Dermis blood vessel endothelial cell (primary cell): ENCODE results near the gene GPC5. TPM values are rescaled to one million over a fixed set of nuclear protein-coding genes. Genes with fewer than 3 reads are reported as not detected.
"Not testable (repeated sequence)": the region's sequence is repeated elsewhere in the genome, so short reads cannot be mapped to it uniquely, and the experiment has no call there.

Source experiments
- DNase-seq: peaks from one replicate; pipeline ENCODE4 v3.0.0; 2010
- total RNA-seq: library from RNA; depleted of rRNA; stranded (reverse); fragments of >200 nt; gene quantifications from 2 replicates; pipeline ENCODE4 v1.2.3, GENCODE V29; 2014

Gene GPC5
- total RNA-seq, 1 donor from 2014 or later: 0.34 TPM

DNA sequence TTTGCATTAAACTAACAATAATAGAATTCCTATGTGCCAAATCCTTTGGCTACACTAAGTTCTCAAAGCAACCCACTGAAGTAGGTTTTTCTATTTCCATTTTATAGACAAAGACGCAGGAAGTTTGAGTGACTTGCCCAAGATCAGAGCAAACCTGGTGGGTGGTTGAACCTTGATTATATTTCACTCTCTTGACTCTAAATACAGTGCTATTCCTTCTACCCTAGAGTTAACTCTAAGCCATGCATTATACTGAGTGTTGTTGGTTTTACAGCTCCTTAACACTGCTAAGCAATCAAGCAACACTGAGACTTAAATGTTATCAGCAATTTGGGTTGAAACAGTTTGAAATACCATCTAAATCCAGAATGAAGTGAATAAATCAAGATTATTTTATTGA is 1014.6 kb downstream of the GPC5 start:
- DNase-seq: no peak

GRCh38 chr13:92413452-92413851 is 1015.0 kb downstream of the GPC5 start:
- DNase-seq: no peak

DNA sequence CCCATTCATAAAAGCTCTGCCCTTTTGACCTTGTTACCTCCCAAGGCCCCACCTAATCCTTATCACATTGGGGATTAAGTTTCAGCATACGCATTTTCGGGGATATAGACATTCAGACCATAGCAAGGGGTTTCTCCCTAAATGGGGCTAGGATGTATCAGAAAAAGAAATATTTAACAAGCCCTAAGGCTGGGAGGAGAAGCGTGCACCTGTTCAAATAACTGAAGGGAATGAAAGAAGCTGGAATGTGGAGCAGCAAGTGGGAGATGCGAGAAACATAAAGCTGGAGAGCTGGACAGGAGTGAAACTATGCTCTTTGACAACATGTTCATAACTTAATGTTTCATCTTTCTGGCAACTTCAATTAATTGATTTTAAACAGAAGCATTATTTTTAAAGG is 1016.4 kb downstream of the GPC5 start:
- DNase-seq: no peak

DNA sequence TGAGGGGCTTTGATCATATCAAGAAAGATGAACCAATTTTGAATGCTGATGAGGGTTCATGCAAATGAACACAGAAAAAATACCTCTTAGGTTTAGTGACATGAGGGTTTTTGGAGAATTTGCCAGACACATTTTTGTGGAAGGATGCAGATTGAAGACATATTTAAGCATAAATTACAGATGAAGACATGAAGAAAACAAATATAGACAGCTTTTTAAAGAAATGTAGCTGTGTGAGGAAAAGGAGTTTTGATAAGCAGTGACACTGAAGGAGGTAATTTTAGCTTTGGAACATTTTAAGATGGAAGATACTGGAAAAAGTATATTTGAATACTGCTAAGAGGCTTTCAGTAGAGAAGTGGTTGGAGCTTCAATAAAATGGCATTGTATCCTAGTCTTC is 1017.4 kb downstream of the GPC5 start:
- no peak for DNase-seq

- DNase-seq: no peak
These were observed 1020.5 kb downstream of the GPC5 start for GRCh38 chr13:92418818-92419412.

GRCh38 chr13:92429231-92429630 is 1030.8 kb downstream of the GPC5 start:
- DNase-seq: no peak

- DNase-seq: no peak
These were observed 1035.0 kb downstream of the GPC5 start for GRCh38 chr13:92433386-92433785.

DNA sequence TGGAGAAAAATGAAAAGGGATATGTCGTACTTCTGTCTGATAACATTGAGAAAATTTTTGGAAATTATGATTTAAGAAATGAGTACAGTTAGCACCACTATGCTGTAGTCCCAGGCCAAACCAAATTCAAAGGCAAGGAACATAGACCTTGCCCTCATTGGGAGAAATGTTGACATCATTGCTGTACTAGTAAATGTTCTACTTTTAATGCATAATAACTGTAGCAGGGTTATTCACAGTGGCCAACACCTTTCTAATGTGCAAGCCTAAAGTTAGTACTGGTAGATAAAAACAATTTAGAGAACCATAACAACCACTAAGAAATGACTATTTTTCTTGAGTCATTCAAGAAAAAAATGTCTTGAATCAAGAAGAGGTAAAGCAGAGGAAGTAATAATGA is 1035.5 kb downstream of the GPC5 start:
- DNase-seq: no peak

- no peak for DNase-seq
These were observed 1038.5 kb downstream of the GPC5 start for GRCh38 chr13:92436924-92437323.

GRCh38 chr13:92444244-92444643 is 1045.8 kb downstream of the GPC5 start:
- no peak for DNase-seq

DNA sequence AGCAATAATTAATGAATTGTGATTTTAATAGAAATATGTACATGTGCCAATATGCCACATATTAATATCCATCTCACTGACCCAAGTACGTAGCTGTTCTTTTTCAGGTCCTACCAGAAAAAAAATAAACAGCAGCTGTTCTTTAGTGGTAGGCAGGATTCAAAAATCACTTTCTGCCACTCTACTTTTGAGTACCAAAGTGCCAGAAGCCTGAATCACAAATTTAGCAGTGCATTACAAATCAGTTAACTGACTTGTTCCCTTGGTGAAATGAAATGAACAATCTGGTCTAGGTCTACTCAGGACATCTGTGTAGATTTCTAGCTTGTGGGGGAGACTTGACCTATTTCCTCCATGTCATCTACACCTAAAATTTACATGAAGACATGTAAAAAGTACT is 1052.6 kb downstream of the GPC5 start:
- DNase-seq: no peak

DNA sequence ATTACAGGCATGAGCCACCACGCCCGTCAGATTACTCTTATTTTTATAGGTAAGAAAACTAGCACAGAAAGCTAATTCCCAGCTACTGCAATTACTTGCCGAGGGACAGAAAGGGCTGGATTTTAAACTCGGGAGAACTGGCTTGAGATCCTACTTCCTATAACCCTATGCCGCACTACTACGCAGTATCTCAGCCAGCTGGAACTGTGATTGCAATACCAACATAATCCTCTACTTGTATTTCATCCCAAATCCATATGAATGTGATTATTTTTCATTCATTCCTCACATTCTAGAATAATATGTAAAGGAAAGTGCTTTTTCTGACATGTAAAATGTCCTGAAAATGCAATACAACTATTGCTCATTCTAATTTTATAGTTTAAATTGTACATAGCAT is 1054.4 kb downstream of the GPC5 start:
- no peak for DNase-seq

- DNase-seq: no peak
These were observed 1060.9 kb downstream of the GPC5 start for GRCh38 chr13:92459306-92459705.

DNA sequence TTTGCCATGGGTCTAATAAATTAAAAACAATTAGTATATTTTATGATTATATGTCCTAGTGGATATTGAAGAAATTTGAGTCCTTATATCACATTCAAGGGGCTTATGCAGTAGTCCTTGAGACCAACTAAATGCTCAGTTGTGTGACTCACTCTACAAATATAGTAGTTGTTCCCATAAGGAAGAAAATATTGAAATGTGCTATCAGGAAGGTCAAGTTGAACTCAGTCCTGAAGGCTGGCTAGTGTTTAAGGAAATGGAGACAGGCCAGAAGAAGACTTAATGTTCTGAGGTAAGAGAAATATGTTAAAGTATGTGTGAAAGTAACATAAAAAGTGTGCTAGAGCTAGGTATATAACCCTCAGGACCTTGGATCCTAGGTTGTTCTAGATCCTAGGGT is 1062.1 kb downstream of the GPC5 start:
- no peak for DNase-seq

DNA sequence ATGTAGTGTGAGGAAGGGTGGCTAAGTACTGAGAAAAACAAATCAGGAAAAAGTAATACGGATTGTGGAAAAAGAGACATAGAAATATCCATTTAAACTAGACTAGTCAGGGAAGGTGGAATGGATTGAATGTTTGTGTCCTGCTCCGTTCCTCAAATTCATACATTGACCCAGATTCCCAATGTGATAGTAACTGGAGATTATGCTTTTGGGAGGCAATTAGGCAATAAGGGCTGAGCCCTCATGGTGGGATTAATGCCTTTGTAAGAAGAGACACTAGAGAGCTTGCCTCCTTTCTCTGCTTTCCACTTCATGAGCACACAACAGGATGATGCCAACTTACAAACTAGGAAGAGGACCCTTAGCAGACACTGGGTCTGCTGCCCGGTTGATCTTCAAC is 1063.0 kb downstream of the GPC5 start:
- DNase-seq: no peak

GRCh38 chr13:92461831-92462230 is 1063.4 kb downstream of the GPC5 start:
- DNase-seq: no peak

DNA sequence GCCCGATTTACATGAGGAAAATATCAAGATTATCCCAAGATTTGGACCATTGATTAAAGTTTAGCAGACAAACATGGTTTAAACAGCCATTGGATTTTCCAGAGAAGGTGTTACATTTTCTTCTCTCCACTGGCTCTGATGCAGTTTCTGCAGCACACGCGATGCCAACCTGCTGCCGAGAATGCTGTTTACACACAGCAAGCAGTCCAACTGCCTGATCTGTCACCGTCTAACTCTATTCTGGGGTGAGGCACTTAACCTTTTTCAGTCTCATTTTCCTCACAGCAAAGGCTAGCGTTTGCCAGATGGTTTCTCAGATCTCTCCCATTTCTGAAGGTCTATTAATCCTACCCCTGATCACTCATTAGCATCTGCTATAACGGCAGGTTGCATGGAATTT is 1064.7 kb downstream of the GPC5 start:
- DNase-seq: no peak

GRCh38 chr13:92473765-92474475 is 1075.5 kb downstream of the GPC5 start:
- DNase-seq: no peak

- DNase-seq: no peak
These were observed 1082.0 kb downstream of the GPC5 start for GRCh38 chr13:92480387-92480786.

- not testable (repeated sequence) for DNase-seq
These were observed 1084.4 kb downstream of the GPC5 start for GRCh38 chr13:92482790-92483189.

- DNase-seq: no peak
These were observed 1085.5 kb downstream of the GPC5 start for GRCh38 chr13:92483894-92484293.

- DNase-seq: no peak
These were observed 1088.8 kb downstream of the GPC5 start for GRCh38 chr13:92487238-92487637.

GRCh38 chr13:92488249-92488852 is 1089.9 kb downstream of the GPC5 start:
- DNase-seq: no peak

- DNase-seq: no peak
These were observed 1093.4 kb downstream of the GPC5 start for GRCh38 chr13:92491839-92492238.
